ENCODE results near the gene NXPH3. TPM values are rescaled to one million over a fixed set of nuclear protein-coding genes. Genes with fewer than 3 reads are reported as not detected.
A peak's percentile ranks its signal among the peaks of the same experiment; 100 is the strongest.

The NXPH3 gene
- total and polyA plus RNA-seq, 2 of the 13 experiments (the other 11 are each of a cell fraction or from before 2014, with no cell fraction given) = 0.04 to 0.58 TPM

DNA sequence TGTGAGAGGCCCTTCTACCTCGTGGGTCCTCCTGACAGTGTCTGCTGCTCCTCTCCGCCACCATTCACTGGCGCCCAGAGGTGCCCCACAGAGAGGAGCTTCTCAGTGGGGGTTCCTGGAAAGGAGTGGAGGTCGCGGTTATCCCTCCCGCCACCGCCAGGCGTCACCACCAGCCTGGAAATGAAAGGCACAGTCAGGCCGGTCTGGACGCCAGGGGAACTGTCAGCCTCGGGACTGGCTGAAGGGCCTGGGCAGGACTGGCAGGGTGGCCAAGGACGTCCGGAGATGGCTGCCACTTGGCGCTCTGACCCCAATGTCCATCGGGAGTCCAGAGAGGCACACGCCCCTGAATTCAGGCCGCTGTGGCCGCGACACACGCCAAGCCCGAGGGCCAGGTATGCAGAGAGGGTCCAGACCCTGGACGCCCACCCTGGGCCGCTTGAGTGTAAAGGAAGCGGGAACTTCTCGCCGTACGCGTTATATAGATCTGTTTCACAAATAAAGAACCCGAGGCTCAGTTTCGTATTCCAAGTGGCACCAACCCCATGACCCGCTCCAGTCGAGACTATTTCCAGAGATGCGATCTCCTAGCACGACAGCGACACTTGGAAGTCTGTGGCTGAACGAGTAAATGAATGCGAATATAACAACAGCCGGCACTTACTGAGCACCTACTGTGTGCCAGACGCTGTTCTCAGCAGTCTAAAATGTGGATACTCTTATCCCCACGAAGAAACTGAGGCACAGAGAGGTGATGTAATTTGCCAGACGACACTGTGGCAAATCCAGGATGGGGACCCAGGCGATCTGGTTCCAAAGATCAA, 7.6 kb upstream of the NXPH3 start (continued):
- TF ChIP-seq SNRNP70 (IDR thresholded peaks at IDR 0.05; ENCODE audit: low read depth, low read length) (no peak), HOXA3 (CRISPR knock-in tag; IDR thresholded peaks at IDR 0.05) (peak; percentile 63; the same call in 1 of the 2 replicates), ESRRA (CRISPR knock-in tag; IDR thresholded peaks at IDR 0.05; ENCODE audit: low read depth) (peak; percentile 57; the same call in 1 of the 2 replicates), ZNF296 (CRISPR knock-in tag; conservative IDR thresholded peaks at IDR 0.05) (0 out of 2 replicates have a peak, but pooled peaks have one; percentile 52), SOX6 (IDR thresholded peaks at IDR 0.05) (no peak), SOX6 (CRISPR knock-in tag; IDR thresholded peaks at IDR 0.05) (0 out of 2 replicates have a peak, but pooled peaks have one; percentile 23), TRIM24 (CRISPR knock-in tag; IDR thresholded peaks at IDR 0.05) (no peak), MXD4 (CRISPR knock-in tag; IDR thresholded peaks at IDR 0.05) (peak; percentile 63; the same call in 1 of the 2 replicates), MEIS1 (CRISPR knock-in tag; IDR thresholded peaks at IDR 0.05; ENCODE audit: borderline replicate concordance) (peak; percentile 86), BRCA1 (CRISPR knock-in tag; IDR thresholded peaks at IDR 0.05) (no peak), JUND (CRISPR knock-in tag; IDR thresholded peaks at IDR 0.05) (no peak), SRSF1 (optimal IDR thresholded peaks at IDR 0.05; ENCODE audit: low read depth, low read length) (no peak), SMAD1 (CRISPR knock-in tag; IDR thresholded peaks at IDR 0.05; ENCODE audit: borderline replicate concordance, low read depth) (peak; percentile 96), CEBPZ (IDR thresholded peaks at IDR 0.05; ENCODE audit: low read length) (no peak), SP140L (CRISPR knock-in tag; IDR thresholded peaks at IDR 0.05; ENCODE audit: borderline replicate concordance) (no peak), ZNF33A (CRISPR knock-in tag; IDR thresholded peaks at IDR 0.05; ENCODE audit: borderline replicate concordance) (0 out of 2 replicates have a peak, but pooled peaks have one; percentile 13), HOXA5 (CRISPR knock-in tag; IDR thresholded peaks at IDR 0.05) (no peak), YY1 (IDR thresholded peaks at IDR 0.05; ENCODE audit: insufficient read depth, insufficient replicate concordance, low read depth, low read length) (peak; percentile 79)
- TF ChIP-seq, protein P1, sequence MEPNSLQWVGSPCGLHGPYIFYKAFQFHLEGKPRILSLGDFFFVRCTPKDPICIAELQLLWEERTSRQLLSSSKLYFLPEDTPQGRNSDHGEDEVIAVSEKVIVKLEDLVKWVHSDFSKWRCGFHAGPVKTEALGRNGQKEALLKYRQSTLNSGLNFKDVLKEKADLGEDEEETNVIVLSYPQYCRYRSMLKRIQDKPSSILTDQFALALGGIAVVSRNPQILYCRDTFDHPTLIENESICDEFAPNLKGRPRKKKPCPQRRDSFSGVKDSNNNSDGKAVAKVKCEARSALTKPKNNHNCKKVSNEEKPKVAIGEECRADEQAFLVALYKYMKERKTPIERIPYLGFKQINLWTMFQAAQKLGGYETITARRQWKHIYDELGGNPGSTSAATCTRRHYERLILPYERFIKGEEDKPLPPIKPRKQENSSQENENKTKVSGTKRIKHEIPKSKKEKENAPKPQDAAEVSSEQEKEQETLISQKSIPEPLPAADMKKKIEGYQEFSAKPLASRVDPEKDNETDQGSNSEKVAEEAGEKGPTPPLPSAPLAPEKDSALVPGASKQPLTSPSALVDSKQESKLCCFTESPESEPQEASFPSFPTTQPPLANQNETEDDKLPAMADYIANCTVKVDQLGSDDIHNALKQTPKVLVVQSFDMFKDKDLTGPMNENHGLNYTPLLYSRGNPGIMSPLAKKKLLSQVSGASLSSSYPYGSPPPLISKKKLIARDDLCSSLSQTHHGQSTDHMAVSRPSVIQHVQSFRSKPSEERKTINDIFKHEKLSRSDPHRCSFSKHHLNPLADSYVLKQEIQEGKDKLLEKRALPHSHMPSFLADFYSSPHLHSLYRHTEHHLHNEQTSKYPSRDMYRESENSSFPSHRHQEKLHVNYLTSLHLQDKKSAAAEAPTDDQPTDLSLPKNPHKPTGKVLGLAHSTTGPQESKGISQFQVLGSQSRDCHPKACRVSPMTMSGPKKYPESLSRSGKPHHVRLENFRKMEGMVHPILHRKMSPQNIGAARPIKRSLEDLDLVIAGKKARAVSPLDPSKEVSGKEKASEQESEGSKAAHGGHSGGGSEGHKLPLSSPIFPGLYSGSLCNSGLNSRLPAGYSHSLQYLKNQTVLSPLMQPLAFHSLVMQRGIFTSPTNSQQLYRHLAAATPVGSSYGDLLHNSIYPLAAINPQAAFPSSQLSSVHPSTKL (CRISPR knock-in tag; IDR thresholded peaks at IDR 0.05) = peak; percentile 46
- TF ChIP-seq, protein P2, sequence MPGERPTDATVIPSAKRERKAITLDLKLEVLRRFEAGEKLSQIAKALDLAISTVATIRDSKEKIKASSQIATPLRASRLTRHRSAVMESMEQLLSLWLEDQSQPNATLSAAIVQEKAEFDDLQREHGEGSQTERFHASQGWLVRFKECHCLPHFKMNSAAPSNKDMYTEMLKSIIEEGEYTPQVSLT (CRISPR knock-in tag; IDR thresholded peaks at IDR 0.05; ENCODE audit: borderline replicate concordance, low read depth) = 0 out of 2 replicates have a peak, but pooled peaks have one; percentile 77
- TF ChIP-seq, protein P3, sequence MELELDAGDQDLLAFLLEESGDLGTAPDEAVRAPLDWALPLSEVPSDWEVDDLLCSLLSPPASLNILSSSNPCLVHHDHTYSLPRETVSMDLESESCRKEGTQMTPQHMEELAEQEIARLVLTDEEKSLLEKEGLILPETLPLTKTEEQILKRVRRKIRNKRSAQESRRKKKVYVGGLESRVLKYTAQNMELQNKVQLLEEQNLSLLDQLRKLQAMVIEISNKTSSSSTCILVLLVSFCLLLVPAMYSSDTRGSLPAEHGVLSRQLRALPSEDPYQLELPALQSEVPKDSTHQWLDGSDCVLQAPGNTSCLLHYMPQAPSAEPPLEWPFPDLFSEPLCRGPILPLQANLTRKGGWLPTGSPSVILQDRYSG (CRISPR knock-in tag; IDR thresholded peaks at IDR 0.05) = no peak

Data from HepG2 (cell line).